Measurements from ENCODE around the gene ASIC4.

Gene ASIC4

GRCh38 chr2:219516888-219517287 is 2.6 kb downstream of the ASIC4 start:
- no peak for DNase-seq

- no peak for DNase-seq
Observed at GRCh38 chr2:219517954-219518778, 3.9 kb downstream of the ASIC4 start.

GRCh38 chr2:219519526-219519916 is 5.2 kb downstream of the ASIC4 start:
- no peak for DNase-seq

GRCh38 chr2:219520079-219520478 is 5.8 kb downstream of the ASIC4 start:
- no peak for DNase-seq

GRCh38 chr2:219521066-219521880 is 7.0 kb downstream of the ASIC4 start:
- no peak for DNase-seq

- no peak for DNase-seq
Observed at GRCh38 chr2:219522111-219523030, 8.1 kb downstream of the ASIC4 start.

- no peak for DNase-seq
Observed at GRCh38 chr2:219523031-219523671, 8.9 kb downstream of the ASIC4 start.

- no peak for DNase-seq
Observed at GRCh38 chr2:219524817-219525216, 10.5 kb downstream of the ASIC4 start.

GRCh38 chr2:219525533-219526232 is 11.4 kb downstream of the ASIC4 start:
- no peak for DNase-seq

- DNase-seq: no peak
Observed at GRCh38 chr2:219526320-219527075, 12.2 kb downstream of the ASIC4 start.

- no peak for DNase-seq
Observed at GRCh38 chr2:219527076-219527394, 12.8 kb downstream of the ASIC4 start.

- DNase-seq: no peak
Observed at GRCh38 chr2:219527472-219527871, 13.2 kb downstream of the ASIC4 start.

GRCh38 chr2:219530048-219530963 is 16.0 kb downstream of the ASIC4 start:
- peak; percentile 60 for DNase-seq

GRCh38 chr2:219531639-219532377 is 17.5 kb downstream of the ASIC4 start:
- DNase-seq: no peak

GRCh38 chr2:219532378-219532649 is 18.0 kb downstream of the ASIC4 start:
- DNase-seq: no peak

GRCh38 chr2:219533930-219534661 is 19.8 kb downstream of the ASIC4 start:
- no peak for DNase-seq

- DNase-seq: no peak
Observed at GRCh38 chr2:219536425-219536824, 22.1 kb downstream of the ASIC4 start.

- DNase-seq: no peak
Observed at GRCh38 chr2:219536967-219537366, 22.7 kb downstream of the ASIC4 start.
